GM21423 (cell line): ENCODE data around the gene TNFSF12.

Source experiments
- ATAC-seq: cut with Tn5 transposase; IDR thresholded peaks from one replicate; pipeline ENCODE4 v1.9.1; 2021; ENCODE audit warnings: mild to moderate bottlenecking, moderate library complexity; ENCODE audit not compliant: unreplicated experiment

TNFSF12 gene, protein sequence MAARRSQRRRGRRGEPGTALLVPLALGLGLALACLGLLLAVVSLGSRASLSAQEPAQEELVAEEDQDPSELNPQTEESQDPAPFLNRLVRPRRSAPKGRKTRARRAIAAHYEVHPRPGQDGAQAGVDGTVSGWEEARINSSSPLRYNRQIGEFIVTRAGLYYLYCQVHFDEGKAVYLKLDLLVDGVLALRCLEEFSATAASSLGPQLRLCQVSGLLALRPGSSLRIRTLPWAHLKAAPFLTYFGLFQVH

DNA sequence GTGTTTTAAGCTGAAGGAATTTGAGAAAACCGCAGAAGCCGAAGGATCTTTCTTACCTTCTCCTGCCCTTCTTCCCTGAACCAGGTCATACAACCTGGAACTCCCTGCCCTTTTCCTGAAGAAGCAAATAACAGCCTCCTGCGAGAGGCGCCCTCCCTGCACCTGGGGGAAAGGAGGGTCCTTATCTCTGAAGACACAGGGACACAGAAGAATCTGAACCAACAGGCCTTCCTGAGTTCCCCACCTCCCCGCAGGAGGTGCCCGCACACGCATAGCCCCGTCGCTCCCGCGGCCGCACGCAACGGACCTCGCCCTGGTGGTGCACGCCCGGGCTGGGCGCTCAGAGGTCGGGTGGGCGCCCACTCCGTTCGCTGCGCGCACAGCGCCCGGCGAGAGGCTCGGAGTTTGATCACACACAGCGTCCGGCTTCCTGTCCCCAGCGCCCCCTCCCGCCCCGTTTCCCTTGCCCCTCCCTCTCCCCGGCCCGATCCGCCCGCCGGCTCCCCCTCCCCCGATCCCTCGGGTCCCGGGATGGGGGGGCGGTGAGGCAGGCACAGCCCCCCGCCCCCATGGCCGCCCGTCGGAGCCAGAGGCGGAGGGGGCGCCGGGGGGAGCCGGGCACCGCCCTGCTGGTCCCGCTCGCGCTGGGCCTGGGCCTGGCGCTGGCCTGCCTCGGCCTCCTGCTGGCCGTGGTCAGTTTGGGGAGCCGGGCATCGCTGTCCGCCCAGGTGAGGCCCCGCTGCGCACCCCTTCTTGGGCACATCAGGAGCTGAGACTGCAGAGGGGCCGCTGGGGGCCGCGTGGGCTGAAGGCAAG lies at the start of gene TNFSF12:
Gene TNFSF12, plus strand, starts transcription at position 474 of the 816 bp plus-strand sequence. Its CDS starts 96 bp downstream, at position 570.
- ATAC-seq = no peak

GRCh38 chr17:7499161-7499560 lies 49.7 kb upstream of the TNFSF12 start:
- no peak for ATAC-seq

DNA sequence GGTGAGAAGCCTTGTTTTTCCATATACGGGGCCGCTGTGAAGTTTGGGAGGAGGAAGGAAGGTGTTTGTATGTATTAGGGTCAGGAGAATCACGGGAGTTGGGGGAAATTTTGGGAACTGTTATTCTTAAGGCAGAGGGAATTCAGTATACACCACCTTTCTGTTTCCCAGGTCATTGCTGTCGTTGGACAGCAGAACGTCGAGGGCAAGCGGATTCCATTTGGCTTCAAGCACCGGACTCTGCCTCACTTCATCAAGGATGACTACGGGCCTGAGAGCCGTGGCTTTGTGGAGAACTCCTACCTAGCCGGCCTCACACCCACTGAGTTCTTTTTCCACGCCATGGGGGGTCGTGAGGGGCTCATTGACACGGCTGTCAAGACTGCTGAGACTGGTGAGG lies 47.1 kb upstream of the TNFSF12 start:
- no peak for ATAC-seq

DNA sequence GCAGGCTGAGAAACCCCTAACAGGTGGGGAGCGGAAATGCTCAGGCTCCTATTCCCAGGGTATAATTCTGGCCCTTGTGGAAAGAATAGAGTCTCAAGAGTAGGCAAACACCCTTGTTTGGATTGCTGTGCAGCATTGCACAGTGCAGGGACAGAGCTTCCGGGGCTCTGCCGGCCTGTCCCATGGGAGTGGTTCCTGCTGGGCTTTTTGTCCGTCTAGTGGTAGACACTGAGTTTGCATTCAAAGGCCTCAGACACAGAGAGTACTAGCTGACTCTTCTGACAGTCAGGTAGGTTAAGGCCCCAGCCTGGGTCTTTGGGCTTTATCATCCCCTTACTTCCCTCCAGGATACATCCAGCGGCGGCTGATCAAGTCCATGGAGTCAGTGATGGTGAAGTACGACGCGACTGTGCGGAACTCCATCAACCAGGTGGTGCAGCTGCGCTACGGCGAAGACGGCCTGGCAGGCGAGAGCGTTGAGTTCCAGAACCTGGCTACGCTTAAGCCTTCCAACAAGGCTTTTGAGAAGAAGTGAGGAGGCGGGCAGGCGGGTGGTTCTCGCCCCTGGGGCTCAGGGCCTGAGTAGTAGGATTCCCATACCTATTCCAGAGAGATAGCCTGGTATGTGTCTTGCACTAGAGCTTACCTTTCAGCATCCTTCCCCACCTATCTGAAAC lies 46.5 kb upstream of the TNFSF12 start:
- no peak for ATAC-seq

GRCh38 chr17:7502987-7503386 lies 45.9 kb upstream of the TNFSF12 start:
- ATAC-seq = no peak

GRCh38 chr17:7503521-7503920 lies 45.3 kb upstream of the TNFSF12 start:
- no peak for ATAC-seq

GRCh38 chr17:7508145-7508544 lies 40.7 kb upstream of the TNFSF12 start:
- no peak for ATAC-seq

DNA sequence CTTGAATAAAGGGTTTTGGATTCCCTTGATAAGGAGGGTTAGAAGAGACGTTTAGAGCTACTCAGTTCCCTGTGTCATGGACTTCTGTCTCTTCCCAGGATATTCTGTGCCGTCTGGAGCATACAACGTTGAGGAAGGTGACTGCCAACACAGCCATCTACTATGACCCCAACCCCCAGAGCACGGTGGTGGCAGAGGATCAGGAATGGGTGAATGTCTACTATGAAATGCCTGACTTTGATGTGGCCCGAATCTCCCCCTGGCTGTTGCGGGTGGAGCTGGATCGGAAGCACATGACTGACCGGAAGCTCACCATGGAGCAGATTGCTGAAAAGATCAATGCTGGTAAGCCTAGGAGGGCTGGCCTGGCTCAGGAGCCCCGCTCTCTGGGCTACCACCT lies 40.0 kb upstream of the TNFSF12 start:
- ATAC-seq = no peak

DNA sequence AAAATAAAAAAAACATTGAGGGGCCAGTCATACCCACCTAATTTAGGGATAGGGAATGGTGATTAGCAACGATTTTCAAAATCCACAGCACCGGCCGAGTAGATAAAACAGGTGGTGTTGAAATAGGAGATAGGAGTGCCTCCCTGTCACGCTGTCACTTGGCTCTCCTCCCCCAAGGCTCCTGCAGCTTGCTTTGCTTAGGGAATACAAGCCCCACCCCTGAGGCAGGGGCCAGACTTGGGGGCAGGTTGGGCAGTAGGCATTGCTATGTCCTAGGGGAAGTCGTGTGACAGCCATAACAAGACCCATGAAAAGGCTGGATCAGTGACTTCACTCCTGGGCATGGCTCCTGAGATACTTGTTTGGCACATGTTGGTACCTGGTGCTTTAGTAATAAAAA lies 38.9 kb upstream of the TNFSF12 start:
- no peak for ATAC-seq

GRCh38 chr17:7511108-7511507 lies 37.8 kb upstream of the TNFSF12 start:
- ATAC-seq = no peak

DNA sequence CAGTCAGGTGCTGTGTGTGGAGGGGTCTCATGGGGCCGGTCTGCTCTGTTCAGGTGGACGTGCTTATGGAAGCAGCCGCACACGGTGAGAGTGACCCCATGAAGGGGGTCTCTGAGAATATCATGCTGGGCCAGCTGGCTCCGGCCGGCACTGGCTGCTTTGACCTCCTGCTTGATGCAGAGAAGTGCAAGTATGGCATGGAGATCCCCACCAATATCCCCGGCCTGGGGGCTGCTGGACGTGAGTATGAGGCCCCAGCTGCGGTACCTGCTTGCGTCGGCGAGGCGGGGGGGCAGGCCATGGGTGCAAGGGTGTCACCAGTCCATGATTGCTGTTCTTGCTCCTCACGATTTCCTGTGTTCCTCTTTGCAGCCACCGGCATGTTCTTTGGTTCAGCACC lies 36.8 kb upstream of the TNFSF12 start:
- no peak for ATAC-seq

DNA sequence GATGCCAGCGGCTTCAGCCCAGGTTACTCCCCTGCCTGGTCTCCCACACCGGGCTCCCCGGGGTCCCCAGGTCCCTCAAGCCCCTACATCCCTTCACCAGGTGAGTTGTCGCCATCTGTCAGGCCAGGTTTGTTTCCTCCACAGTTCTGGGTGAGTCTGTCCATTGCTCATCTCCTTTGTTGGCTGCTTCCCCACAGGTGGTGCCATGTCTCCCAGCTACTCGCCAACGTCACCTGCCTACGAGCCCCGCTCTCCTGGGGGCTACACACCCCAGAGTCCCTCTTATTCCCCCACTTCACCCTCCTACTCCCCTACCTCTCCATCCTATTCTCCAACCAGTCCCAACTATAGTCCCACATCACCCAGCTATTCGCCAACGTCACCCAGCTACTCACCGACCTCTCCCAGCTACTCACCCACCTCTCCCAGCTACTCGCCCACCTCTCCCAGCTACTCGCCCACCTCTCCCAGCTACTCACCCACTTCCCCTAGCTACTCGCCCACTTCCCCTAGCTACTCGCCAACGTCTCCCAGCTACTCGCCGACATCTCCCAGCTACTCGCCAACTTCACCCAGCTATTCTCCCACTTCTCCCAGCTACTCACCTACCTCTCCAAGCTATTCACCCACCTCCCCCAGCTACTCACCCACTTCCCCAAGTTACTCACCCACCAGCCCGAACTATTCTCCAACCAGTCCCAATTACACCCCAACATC lies 35.9 kb upstream of the TNFSF12 start:
- ATAC-seq = no peak

DNA sequence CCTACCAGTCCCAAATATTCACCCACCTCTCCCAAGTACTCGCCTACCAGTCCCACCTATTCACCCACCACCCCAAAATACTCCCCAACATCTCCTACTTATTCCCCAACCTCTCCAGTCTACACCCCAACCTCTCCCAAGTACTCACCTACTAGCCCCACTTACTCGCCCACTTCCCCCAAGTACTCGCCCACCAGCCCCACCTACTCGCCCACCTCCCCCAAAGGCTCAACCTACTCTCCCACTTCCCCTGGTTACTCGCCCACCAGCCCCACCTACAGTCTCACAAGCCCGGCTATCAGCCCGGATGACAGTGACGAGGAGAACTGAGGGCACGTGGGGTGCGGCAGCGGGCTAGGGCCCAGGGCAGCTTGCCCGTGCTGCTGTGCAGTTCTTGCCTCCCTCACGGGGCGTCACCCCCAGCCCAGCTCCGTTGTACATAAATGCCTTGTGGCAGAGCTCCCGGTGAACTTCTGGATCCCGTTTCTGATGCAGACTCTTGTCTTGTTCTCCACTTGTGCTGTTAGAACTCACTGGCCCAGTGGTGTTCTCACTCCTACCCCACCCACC lies 34.9 kb upstream of the TNFSF12 start:
- ATAC-seq = no peak

GRCh38 chr17:7515911-7516610 lies 32.8 kb upstream of the TNFSF12 start:
- no peak for ATAC-seq

- ATAC-seq = no peak
Observed at GRCh38 chr17:7523033-7523432, 25.8 kb upstream of the TNFSF12 start.

- no peak for ATAC-seq
Observed at GRCh38 chr17:7528842-7529241, 20.0 kb upstream of the TNFSF12 start.

GRCh38 chr17:7530023-7530900 lies 18.6 kb upstream of the TNFSF12 start:
- no peak for ATAC-seq

DNA sequence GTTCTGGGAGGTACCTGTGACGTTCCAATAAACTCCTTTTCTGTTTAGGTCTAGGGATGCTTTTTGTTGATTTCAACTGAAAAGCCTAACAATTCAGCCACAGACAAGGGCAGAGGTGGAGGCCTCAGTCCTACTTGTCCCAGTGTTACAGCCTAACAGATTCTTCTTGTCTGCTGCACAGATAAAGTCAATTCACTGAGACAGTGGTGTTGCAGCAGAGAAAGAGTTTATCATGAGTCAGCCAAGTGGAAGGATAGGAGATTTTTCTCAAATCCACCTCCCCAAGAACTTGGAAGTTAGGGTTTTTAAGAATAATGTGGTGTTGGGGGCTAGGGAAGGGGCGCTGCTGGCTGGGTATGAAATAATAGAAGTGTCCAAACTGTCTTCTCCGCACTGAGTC lies 10.8 kb upstream of the TNFSF12 start:
- ATAC-seq = no peak

- no peak for ATAC-seq
Observed at GRCh38 chr17:7538891-7539545, 9.8 kb upstream of the TNFSF12 start.
